ENCODE results near the gene IGLON5.

The IGLON5 gene

GRCh38 chr19:51311351-51312257, at the start of gene IGLON5:
Gene IGLON5, plus strand, starts transcription at chr19:51311644. Its CDS starts 204 bp downstream, at chr19:51311848.
- no peak for DNase-seq

GRCh38 chr19:51263808-51264207, 47.6 kb upstream of the IGLON5 start:
- no peak for DNase-seq

- DNase-seq, result no peak
Observed at GRCh38 chr19:51271067-51271466, 40.4 kb upstream of the IGLON5 start.

- DNase-seq, result no peak
Observed at GRCh38 chr19:51272183-51272810, 39.1 kb upstream of the IGLON5 start.

GRCh38 chr19:51274049-51274770, 37.2 kb upstream of the IGLON5 start:
- DNase-seq, result no peak

- no peak for DNase-seq
Observed at GRCh38 chr19:51277112-51277511, 34.3 kb upstream of the IGLON5 start.

GRCh38 chr19:51282335-51282734, 29.1 kb upstream of the IGLON5 start:
- DNase-seq, result no peak

- no peak for DNase-seq
Observed at GRCh38 chr19:51285682-51286081, 25.8 kb upstream of the IGLON5 start.

- DNase-seq, result no peak
Observed at GRCh38 chr19:51289635-51290034, 21.8 kb upstream of the IGLON5 start.

- no peak for DNase-seq
Observed at GRCh38 chr19:51292971-51293370, 18.5 kb upstream of the IGLON5 start.

GRCh38 chr19:51293571-51294210, 17.8 kb upstream of the IGLON5 start:
- DNase-seq, result no peak

- no peak for DNase-seq
Observed at GRCh38 chr19:51294211-51294976, 17.1 kb upstream of the IGLON5 start.

GRCh38 chr19:51294977-51295375, 16.5 kb upstream of the IGLON5 start:
- no peak for DNase-seq

GRCh38 chr19:51295382-51296126, 15.9 kb upstream of the IGLON5 start:
- no peak for DNase-seq

GRCh38 chr19:51296336-51297093, 14.9 kb upstream of the IGLON5 start:
- DNase-seq, result no peak

GRCh38 chr19:51297406-51297805, 14.0 kb upstream of the IGLON5 start:
- DNase-seq, result no peak

- DNase-seq, result no peak
Observed at GRCh38 chr19:51301266-51301665, 10.2 kb upstream of the IGLON5 start.

GRCh38 chr19:51305479-51305878, 6.0 kb upstream of the IGLON5 start:
- no peak for DNase-seq

GRCh38 chr19:51316688-51317087, 5.2 kb downstream of the IGLON5 start:
- no peak for DNase-seq

- DNase-seq, result no peak
Observed at GRCh38 chr19:51317376-51317775, 5.9 kb downstream of the IGLON5 start.

GRCh38 chr19:51317968-51318367, 6.5 kb downstream of the IGLON5 start:
- DNase-seq, result no peak

Data from NCI-H1092 (cell line).